Measurements from ENCODE around the gene TLR6.

The TLR6 gene

GRCh38 chr4:38889143-38889542, 32.5 kb upstream of the TLR6 start:
- H3K27ac ChIP-seq (replicated peaks) = no peak overlapping the region
- no peak overlapping the region for H3K4me3 ChIP-seq (replicated peaks; ENCODE audit: insufficient read depth, low read length)
- H3K27me3 ChIP-seq (ENCODE audit: insufficient read depth, poor library complexity, severe bottlenecking) = no peaks in the 10 kb centered on the region
- DNase-seq (ENCODE audit: low read depth in 1 of 2, low spot score in 1 of 2) = no peak
- TF ChIP-seq SPI1 (IDR thresholded peaks at IDR 0.05; ENCODE audit: borderline replicate concordance, low read depth) = no peak
- no peak for TF ChIP-seq POLR2AphosphoS5 (IDR thresholded peaks at IDR 0.05; ENCODE audit: low read depth)
- no peak for TF ChIP-seq REST (IDR thresholded peaks at IDR 0.05; ENCODE audit: insufficient replicate concordance, low read depth)
- no peak for TF ChIP-seq GABPA (IDR thresholded peaks at IDR 0.05; ENCODE audit: low read depth)
- no peak for TF ChIP-seq CTCF (IDR thresholded peaks at IDR 0.05; ENCODE audit: insufficient read depth, low read length)

- no peak for TF ChIP-seq GABPA (IDR thresholded peaks at IDR 0.05; ENCODE audit: low read depth)
- TF ChIP-seq REST (IDR thresholded peaks at IDR 0.05; ENCODE audit: insufficient replicate concordance, low read depth) = no peak
- no peaks in the 10 kb centered on the region for H3K27me3 ChIP-seq (ENCODE audit: insufficient read depth, poor library complexity, severe bottlenecking)
- H3K4me3 ChIP-seq (replicated peaks; ENCODE audit: insufficient read depth, low read length) = no peak overlapping the region
- H3K27ac ChIP-seq (replicated peaks) = no peak overlapping the region
- no peak for DNase-seq (ENCODE audit: low read depth in 1 of 2, low spot score in 1 of 2)
Observed at GRCh38 chr4:38884254-38884653, 27.6 kb upstream of the TLR6 start.

GRCh38 chr4:38876636-38877035, 20.0 kb upstream of the TLR6 start:
- DNase-seq (ENCODE audit: low read depth in 1 of 2, low spot score in 1 of 2) = no peak
- Histone ChIP-seq H3K4me3 (replicated peaks; ENCODE audit: insufficient read depth, low read length) (no peak overlapping the region), H3K27ac (replicated peaks) (no peak overlapping the region), H3K27me3 (ENCODE audit: insufficient read depth, poor library complexity, severe bottlenecking) (no peaks in the 10 kb centered on the region)
- TF ChIP-seq CTCF (IDR thresholded peaks at IDR 0.05; ENCODE audit: insufficient read depth, low read length) = no peak
- TF ChIP-seq GABPA (IDR thresholded peaks at IDR 0.05; ENCODE audit: low read depth) = no peak
- TF ChIP-seq POLR2AphosphoS5 (IDR thresholded peaks at IDR 0.05; ENCODE audit: low read depth) = no peak
- no peak for TF ChIP-seq SPI1 (IDR thresholded peaks at IDR 0.05; ENCODE audit: borderline replicate concordance, low read depth)
- no peak for TF ChIP-seq REST (IDR thresholded peaks at IDR 0.05; ENCODE audit: insufficient replicate concordance, low read depth)

Measured in HL-60 (cell line).